Activated naive CD8-positive, alpha-beta T cell (primary cell): Measurements from ENCODE around the gene FILIP1L.

Experiments
- H3K27ac Mint-ChIP-seq: one replicate; pipeline ENCODE4 v1.8.0; 2021; ENCODE audit warnings: mixed read lengths
- H3K27me3 Mint-ChIP-seq: one replicate; pipeline ENCODE4 v1.8.0; 2021; ENCODE audit warnings: mixed read lengths
- H3K36me3 Mint-ChIP-seq: one replicate; pipeline ENCODE4 v1.8.0; 2021; ENCODE audit warnings: mixed read lengths
- H3K4me1 Mint-ChIP-seq: one replicate; pipeline ENCODE4 v1.8.0; 2021; ENCODE audit warnings: low read depth, mixed read lengths
- H3K4me3 Mint-ChIP-seq: one replicate; pipeline ENCODE4 v1.8.0; 2021; ENCODE audit warnings: mild to moderate bottlenecking, mixed read lengths
- H3K9me3 Mint-ChIP-seq: one replicate; pipeline ENCODE4 v1.8.0; 2021; ENCODE audit warnings: low read depth, mixed read lengths

Gene FILIP1L

DNA sequence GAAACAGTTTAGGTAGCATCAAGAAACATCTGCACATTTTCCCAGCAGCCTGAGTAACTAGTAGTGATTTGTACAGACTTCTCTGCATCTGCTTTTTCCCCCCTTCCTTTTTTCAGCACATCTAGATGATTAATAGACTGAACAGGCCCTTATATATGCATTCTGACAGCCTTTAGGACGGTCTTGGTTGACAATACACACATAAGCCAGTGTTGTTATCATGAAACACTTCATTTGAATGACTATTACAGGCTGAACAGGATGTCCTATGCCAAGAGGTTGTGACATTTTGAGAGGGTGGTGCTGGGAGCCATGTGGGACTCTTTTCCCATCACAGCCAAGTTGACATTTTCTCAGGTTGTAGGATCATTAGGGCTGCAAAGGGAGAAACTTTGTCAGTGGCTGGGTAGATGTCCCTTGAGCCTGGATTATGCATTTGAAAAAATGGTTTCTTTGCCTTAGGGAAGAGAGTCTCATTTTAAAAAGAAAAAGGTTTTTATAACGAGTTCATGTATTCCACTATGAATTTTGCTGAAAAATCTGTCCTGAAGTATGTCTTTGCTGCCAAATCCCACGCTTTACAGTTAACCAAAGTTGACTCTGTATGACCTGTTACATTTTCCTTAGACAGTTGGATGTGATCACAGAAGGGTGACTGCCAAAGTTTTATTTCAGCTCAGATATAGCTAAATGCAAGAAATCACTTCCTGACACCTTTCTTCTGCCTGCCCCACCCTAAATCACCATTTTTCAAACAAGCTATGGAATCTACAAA lies 73.7 kb downstream of the FILIP1L start:
- Mint-ChIP-seq H3K9me3 (no peaks in the 10 kb centered on the region), H3K4me3 (no peak overlapping the region), H3K27me3 (no peaks in the 10 kb centered on the region), H3K36me3 (peaks cover 4% of the 10 kb centered on the region), H3K4me1 (no peaks in the 10 kb centered on the region), H3K27ac (no peak overlapping the region)

DNA sequence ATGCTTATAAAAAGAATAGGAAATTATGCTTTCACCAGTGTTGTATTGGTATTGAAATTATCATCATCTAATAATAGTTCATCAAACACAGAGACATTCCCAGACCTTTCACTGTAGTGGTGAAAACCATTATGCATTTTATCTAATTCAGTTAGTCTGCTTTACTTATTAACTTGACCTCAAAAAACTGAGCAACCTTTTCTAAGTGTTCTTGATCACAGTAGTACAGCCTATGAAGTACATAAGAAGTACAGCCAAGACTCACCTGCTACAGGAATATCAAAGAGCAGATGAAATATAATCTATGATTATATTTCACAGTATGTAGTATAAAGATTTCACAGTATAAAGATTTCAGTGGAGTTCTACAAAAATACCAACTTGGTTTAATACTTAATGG lies 75.2 kb downstream of the FILIP1L start:
- Mint-ChIP-seq H3K27me3 (no peaks in the 10 kb centered on the region), H3K4me1 (no peaks in the 10 kb centered on the region), H3K4me3 (no peak overlapping the region), H3K27ac (no peak overlapping the region), H3K9me3 (no peaks in the 10 kb centered on the region), H3K36me3 (peaks cover 4% of the 10 kb centered on the region)

DNA sequence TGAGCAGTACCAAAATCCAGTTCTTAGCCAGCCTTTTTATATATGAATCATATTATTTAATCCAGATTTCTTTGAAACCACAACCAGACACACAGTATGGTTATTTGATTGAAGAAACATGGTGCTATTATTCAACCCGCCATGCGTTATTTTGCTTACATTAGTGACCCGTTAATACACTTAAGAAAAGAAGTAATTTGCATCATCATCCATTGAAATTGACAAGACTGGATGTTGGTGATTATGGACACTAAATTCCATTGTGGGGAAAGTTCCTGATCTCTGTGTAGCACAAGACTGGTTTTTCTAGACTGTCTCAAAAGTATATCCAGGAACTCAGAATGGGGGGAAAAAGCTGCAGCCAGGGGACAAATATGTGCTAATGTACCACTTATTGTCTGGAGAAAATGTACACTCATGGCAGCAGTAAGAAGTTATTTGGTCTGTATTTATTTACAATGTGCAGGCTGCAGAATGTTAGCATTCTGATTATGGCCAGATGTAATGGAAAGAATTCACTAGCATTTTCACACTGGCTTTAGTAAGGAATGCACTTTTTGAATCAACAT lies 80.3 kb downstream of the FILIP1L start:
- Mint-ChIP-seq H3K4me1 (peaks cover 2% of the 10 kb centered on the region), H3K4me3 (no peak overlapping the region), H3K27ac (no peak overlapping the region), H3K36me3 (peaks cover 13% of the 10 kb centered on the region), H3K9me3 (no peaks in the 10 kb centered on the region), H3K27me3 (no peaks in the 10 kb centered on the region)

DNA sequence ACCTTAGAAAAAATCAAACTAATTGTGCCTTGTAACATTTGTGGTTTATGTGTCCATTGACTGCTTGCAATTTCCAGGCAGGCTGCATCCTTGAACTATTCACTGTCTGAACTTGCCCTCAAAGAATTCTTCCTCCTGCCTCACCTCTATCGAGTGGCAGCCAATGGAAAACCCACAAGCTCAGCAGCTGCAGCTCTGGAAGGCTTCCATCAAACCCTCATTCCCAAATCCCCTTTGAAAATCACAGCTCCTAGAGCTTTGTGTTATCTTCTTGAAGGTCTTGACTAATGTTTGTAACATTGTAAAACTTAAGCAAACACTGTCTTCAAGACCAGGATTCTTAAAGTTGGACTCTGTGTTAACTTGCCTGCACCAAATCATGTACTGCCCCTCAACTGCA lies 81.1 kb downstream of the FILIP1L start:
- Mint-ChIP-seq H3K27ac (no peak overlapping the region), H3K27me3 (no peaks in the 10 kb centered on the region), H3K4me1 (peaks cover 2% of the 10 kb centered on the region), H3K36me3 (peaks cover 11% of the 10 kb centered on the region), H3K9me3 (no peaks in the 10 kb centered on the region), H3K4me3 (no peak overlapping the region)

DNA sequence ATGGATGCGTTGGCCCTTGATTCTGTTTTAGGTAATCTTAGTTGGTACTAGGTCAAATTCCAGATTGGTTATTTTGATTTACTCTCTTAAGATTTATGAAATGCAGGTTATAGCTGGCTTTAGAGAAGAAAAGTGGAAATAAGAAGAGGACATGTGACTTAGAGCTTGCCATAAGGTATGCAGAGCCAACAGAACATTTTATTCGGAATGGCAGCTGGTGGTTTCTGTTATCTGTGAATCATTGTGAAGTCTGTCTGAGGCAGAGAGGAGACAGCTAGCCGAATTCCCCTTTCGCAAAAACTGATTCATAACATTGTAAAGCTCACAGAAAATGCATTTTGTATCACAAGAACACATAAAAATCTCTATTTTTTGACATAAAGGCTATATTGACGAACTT lies 82.1 kb downstream of the FILIP1L start:
- Mint-ChIP-seq H3K27me3 (no peaks in the 10 kb centered on the region), H3K4me3 (no peak overlapping the region), H3K9me3 (no peaks in the 10 kb centered on the region), H3K4me1 (peaks cover 2% of the 10 kb centered on the region), H3K36me3 (peaks cover 9% of the 10 kb centered on the region), H3K27ac (no peak overlapping the region)

DNA sequence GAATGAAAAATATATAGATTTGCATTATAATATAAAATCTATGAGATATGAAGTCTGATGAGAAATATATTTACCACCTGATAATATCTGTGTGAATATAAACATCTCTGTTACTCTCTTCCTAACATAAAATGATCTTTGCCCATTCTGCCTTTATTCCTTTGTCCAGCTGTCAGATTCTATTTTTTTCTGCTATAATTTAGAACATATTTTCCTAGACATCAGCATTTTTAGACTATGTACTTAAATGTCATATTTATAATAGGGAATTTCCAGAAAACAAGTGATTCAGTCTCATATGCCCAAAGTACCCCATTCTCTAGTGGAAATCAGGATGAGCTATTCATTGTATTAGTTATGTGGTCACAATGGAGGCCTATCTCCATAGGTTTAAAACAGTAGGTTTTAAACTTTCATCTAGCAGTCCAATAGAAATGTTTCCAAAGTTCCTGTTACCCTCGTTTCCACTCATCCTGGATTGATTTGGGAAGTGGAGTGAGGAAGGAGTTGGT lies 83.3 kb downstream of the FILIP1L start:
- peaks cover 2% of the 10 kb centered on the region for H3K4me1 Mint-ChIP-seq
- H3K27ac Mint-ChIP-seq: no peak overlapping the region
- H3K4me3 Mint-ChIP-seq: no peak overlapping the region
- H3K9me3 Mint-ChIP-seq: no peaks in the 10 kb centered on the region
- peaks cover 9% of the 10 kb centered on the region for H3K36me3 Mint-ChIP-seq
- no peaks in the 10 kb centered on the region for H3K27me3 Mint-ChIP-seq

DNA sequence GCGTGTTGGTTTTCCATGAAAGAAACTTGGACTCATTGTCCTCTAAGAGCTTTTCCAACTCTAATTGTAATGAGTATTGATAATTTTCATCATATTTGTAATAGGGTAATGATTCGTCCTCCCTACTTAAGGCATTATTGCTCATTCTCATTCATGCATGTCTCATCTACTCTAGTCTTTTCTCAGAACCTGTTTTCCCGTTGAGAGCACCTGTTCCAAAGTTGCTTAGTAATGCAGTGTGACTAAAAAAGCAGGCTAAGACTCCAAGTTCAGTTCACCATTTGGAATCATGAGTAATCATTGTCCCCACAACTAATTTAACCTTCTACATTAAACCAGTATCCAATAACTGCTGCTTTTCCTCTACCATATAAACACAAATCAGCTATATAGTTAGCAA lies 84.0 kb downstream of the FILIP1L start:
- Mint-ChIP-seq H3K9me3 (no peaks in the 10 kb centered on the region), H3K27ac (no peak overlapping the region), H3K27me3 (no peaks in the 10 kb centered on the region), H3K4me1 (peaks cover 2% of the 10 kb centered on the region), H3K36me3 (peaks cover 9% of the 10 kb centered on the region), H3K4me3 (no peak overlapping the region)

DNA sequence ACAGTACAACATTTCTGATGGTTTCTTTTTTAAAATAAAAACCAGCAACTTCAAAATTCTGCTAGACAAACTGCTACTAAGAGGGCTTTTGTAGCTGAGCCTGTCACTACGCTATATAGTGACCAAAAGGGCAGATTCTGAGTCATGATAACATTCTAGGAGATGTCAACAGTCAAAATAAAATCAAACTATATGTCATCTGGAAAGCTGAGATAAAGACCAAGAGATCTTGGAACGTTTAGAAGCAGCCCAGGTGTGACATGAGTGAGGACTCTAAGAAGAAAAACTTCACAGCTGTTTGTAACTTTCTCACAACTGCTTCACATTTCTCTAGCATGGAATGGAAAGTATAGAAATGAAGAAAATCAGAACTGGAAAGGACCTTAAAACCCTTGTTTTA lies 84.6 kb downstream of the FILIP1L start:
- Mint-ChIP-seq H3K9me3 (no peaks in the 10 kb centered on the region), H3K27me3 (no peaks in the 10 kb centered on the region), H3K27ac (no peak overlapping the region), H3K4me3 (no peak overlapping the region), H3K4me1 (peaks cover 2% of the 10 kb centered on the region), H3K36me3 (peaks cover 12% of the 10 kb centered on the region)

DNA sequence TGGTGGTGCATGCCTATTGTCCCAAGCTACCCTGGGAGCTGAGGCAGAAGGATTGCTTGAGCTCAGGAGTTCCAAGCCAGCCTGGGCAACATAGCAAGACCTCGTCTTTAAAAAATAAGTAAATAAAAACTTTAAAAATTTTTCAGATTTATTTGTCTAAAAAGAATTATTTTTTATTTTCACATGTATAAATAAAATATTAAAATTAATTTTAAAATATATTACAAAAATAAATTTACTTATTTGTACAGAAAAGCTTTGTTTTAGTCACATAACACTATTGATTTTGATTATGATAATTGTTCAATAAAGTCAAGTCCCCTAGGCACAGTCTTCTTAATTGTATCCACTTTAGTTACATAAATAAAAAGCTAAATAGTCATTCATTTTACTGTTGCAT lies 85.2 kb downstream of the FILIP1L start:
- H3K27me3 Mint-ChIP-seq: no peaks in the 10 kb centered on the region
- H3K4me3 Mint-ChIP-seq: no peak overlapping the region
- peaks cover 14% of the 10 kb centered on the region for H3K36me3 Mint-ChIP-seq
- H3K9me3 Mint-ChIP-seq: no peaks in the 10 kb centered on the region
- no peak overlapping the region for H3K27ac Mint-ChIP-seq
- peaks cover 2% of the 10 kb centered on the region for H3K4me1 Mint-ChIP-seq

DNA sequence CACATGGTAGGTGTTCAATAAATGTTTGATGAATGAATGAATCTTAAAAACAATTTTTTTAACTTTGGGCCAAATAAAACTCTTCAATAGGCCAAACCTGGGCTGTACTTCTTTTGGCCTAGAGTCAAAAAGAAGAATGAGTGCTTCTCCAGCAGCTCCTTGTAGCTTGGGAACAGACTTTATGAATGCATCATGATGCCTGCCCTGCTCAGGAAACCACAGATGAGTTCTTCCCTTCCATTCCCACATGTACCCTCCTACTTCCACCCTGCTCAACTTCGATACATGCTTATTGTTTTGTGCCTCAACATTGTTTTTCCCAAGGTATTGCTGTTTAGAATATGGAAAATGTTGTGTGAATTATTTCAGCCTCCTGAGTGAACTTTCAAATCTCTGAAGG lies 87.0 kb downstream of the FILIP1L start:
- Mint-ChIP-seq H3K27ac (no peak overlapping the region), H3K4me1 (peaks cover 2% of the 10 kb centered on the region), H3K27me3 (no peaks in the 10 kb centered on the region), H3K36me3 (peaks cover 18% of the 10 kb centered on the region), H3K4me3 (no peak overlapping the region), H3K9me3 (no peaks in the 10 kb centered on the region)

DNA sequence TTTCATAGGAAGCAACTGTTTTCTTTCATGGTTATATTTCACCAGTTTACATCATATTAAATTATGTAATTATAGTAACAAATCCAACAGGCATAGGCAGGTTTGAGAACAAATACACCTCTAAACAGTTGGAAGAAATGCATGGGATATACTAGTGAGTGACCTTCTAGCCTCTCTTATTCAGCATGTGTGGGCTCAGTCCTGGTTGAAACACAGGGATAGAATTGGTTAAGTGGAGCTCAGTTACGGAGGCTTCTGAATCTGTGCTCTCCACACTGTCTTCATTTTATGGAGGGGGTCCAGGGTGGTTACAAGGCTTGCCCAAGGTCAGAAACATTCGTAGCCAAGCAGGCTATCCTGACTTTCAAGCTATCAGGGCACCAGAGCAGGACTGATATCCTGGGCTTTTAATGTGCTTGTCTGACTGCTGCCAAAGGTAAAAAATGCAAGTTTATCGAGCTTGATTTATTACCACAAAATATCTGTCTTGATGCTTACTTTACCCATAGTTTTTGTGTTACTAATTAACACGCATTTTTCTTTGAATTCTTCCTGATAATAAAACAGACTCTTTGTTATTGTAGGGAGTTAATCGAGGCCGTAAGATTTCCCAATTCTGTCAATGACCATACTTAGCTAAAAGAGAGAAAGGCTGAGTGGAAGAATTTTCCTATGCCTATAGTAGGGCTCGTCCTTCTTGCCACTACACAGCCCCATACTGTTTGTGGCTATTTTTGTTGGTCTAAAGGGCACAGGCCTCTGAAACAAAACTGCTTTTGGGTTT lies 89.6 kb downstream of the FILIP1L start:
- no peaks in the 10 kb centered on the region for H3K27me3 Mint-ChIP-seq

DNA sequence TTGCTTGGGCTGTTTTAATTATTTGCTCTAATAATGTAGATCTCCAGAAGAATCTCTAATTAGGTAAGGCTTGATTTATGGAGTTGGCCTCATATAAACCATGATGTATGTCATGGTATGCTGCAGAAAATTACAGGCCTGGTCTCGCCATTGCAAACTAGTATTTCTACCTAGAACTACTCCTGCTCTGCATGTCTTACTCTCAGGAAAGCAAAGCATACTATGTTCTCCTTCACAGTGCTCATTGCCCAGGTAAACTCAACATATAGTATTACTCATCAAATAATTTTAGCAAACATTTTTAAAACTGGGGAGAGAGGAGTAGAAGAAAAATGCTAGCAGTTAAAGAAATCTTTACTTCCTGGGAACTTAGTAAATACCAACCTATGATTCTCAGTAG lies 90.7 kb downstream of the FILIP1L start:
- no peaks in the 10 kb centered on the region for H3K9me3 Mint-ChIP-seq
- H3K36me3 Mint-ChIP-seq: peaks cover 17% of the 10 kb centered on the region
- no peak overlapping the region for H3K4me3 Mint-ChIP-seq
- H3K27ac Mint-ChIP-seq: no peak overlapping the region
- peaks cover 3% of the 10 kb centered on the region for H3K4me1 Mint-ChIP-seq
- no peaks in the 10 kb centered on the region for H3K27me3 Mint-ChIP-seq

More for the DNA sequence above, 89.6 kb downstream of the FILIP1L start:
- Mint-ChIP-seq H3K27ac (no peak overlapping the region), H3K4me1 (no peaks in the 10 kb centered on the region), H3K4me3 (no peak overlapping the region), H3K36me3 (peaks cover 14% of the 10 kb centered on the region), H3K9me3 (no peaks in the 10 kb centered on the region)

DNA sequence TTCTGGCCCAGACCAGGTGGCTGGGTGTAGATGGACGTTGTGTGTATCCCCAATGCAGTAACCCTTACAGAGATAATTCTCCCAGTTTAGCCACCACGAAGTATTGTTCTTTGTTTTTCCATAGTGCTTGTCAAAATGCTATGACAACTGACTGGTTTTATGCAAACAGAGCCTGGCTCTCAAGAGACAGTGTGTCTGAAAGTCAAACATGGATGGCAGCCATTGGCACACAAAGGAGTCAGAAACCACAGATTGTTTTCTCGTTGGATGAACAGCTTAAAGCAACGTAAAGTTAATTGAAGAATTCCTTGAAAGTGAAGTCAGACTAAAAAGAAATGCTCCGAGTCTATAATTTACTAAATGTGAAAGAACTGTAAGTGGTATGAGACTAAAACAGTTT lies 91.2 kb downstream of the FILIP1L start:
- peaks cover 17% of the 10 kb centered on the region for H3K36me3 Mint-ChIP-seq

DNA sequence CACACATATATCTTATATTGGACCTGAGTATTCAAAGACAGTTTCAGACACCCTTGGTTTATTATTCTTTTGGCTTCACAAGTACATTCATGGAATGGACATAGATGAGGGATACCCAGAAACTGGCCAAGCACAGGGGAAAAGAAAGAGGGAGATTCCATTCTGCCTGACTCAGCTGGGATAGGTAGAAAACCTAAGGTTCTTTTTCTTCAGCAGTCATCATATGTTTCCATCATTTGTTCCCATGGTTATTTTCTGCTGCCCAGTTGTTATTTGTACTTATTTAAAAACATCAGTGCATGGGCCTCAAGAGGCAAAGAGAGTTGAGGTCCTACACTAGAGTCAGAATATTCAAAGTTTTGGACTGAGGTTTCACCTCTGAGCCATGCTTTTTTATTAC lies 91.8 kb downstream of the FILIP1L start:
- H3K4me3 Mint-ChIP-seq: no peak overlapping the region
- no peaks in the 10 kb centered on the region for H3K9me3 Mint-ChIP-seq
- no peaks in the 10 kb centered on the region for H3K27me3 Mint-ChIP-seq
- H3K27ac Mint-ChIP-seq: no peak overlapping the region
- H3K4me1 Mint-ChIP-seq: peaks cover 5% of the 10 kb centered on the region
- H3K36me3 Mint-ChIP-seq: peaks cover 17% of the 10 kb centered on the region

More for the DNA sequence above, 91.2 kb downstream of the FILIP1L start:
- Mint-ChIP-seq H3K27ac (no peak overlapping the region), H3K9me3 (no peaks in the 10 kb centered on the region), H3K4me1 (peaks cover 5% of the 10 kb centered on the region), H3K4me3 (no peak overlapping the region), H3K27me3 (no peaks in the 10 kb centered on the region)
